T-helper 1 cell treated with Interleukin-12 subunit alpha and Interleukin-12 subunit beta and Interleukin-4 antibody, amounts not matched to agents 30 μg/mL and 1 μg/mL, for 36 hours (primary cell): Measurements from ENCODE around the gene ADD1.

Experiments
- H3K27ac Mint-ChIP-seq: one replicate; pipeline ENCODE4 v1.8.0; 2021; ENCODE audit warnings: mild to moderate bottlenecking, mixed read lengths
- H3K27me3 Mint-ChIP-seq: one replicate; pipeline ENCODE4 v1.8.0; 2021; ENCODE audit warnings: low read depth, mixed read lengths
- H3K36me3 Mint-ChIP-seq: one replicate; pipeline ENCODE4 v1.8.0; 2021; ENCODE audit warnings: low read depth, mixed read lengths
- H3K4me1 Mint-ChIP-seq: one replicate; pipeline ENCODE4 v1.8.0; 2021; ENCODE audit warnings: low read depth, mixed read lengths
- H3K4me3 Mint-ChIP-seq: one replicate; pipeline ENCODE4 v1.8.0; 2021; ENCODE audit warnings: mild to moderate bottlenecking, moderate library complexity, mixed read lengths
- H3K9me3 Mint-ChIP-seq: one replicate; pipeline ENCODE4 v1.8.0; 2021; ENCODE audit warnings: mixed read lengths

Gene ADD1

DNA sequence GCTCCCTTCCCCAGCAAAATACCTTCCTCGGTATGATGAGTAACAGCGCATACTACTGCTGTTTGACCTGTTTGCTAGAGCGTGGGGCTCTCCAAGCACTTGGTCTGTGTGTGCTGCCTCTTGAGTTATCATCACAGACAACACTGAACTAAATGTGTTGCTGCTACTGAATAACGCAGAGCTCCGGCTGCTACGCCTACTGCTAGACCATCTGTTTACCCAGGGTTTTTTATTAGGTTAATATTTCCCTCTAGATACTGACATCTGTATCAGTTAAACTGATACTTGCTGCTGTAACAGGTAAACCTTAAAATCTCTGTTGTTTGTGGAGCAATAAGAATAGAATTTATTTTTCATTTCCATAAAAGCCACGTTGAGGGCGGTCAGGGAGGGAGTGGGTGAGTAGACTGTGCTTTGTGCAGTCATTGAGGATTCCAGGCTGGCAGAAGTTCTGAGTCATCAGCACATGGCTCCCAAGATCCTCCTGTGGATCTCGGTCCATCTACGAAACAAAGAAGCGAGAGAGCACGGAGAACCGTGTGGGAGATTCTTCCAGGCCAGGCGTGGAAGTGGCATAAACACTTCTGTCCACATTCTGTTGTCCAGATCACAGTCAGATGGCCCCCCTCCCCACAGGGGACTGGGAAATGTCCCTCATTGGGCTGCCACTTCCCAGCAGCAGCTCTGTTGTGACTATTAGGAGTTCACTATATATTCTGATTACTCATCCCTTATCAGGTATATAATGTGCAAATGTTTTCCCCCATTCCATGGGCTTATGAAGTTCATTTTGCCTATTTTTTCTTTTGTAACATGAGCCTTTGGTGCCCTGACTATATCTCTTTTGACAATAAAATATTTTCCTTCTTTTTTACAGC, 133.8 kb downstream of the ADD1 start:
- no peak overlapping the region for H3K27ac Mint-ChIP-seq
- H3K27me3 Mint-ChIP-seq, result no peaks in the 10 kb centered on the region
- no peak overlapping the region for H3K4me3 Mint-ChIP-seq
- H3K4me1 Mint-ChIP-seq, result peaks cover 2% of the 10 kb centered on the region
- no peaks in the 10 kb centered on the region for H3K36me3 Mint-ChIP-seq
- peaks cover 13% of the 10 kb centered on the region for H3K9me3 Mint-ChIP-seq
